GM21717 (cell line): Measurements from ENCODE around the gene TEX19.
"Not testable (repeated sequence)": the region's sequence is repeated elsewhere in the genome, so short reads cannot be mapped to it uniquely, and the experiment has no call there.

Source experiments
- ATAC-seq: cut with Tn5 transposase; IDR thresholded peaks from one replicate; pipeline ENCODE4 v1.9.1; 2021; ENCODE audit warnings: mild to moderate bottlenecking, moderate library complexity; ENCODE audit not compliant: unreplicated experiment

The TEX19 gene

DNA sequence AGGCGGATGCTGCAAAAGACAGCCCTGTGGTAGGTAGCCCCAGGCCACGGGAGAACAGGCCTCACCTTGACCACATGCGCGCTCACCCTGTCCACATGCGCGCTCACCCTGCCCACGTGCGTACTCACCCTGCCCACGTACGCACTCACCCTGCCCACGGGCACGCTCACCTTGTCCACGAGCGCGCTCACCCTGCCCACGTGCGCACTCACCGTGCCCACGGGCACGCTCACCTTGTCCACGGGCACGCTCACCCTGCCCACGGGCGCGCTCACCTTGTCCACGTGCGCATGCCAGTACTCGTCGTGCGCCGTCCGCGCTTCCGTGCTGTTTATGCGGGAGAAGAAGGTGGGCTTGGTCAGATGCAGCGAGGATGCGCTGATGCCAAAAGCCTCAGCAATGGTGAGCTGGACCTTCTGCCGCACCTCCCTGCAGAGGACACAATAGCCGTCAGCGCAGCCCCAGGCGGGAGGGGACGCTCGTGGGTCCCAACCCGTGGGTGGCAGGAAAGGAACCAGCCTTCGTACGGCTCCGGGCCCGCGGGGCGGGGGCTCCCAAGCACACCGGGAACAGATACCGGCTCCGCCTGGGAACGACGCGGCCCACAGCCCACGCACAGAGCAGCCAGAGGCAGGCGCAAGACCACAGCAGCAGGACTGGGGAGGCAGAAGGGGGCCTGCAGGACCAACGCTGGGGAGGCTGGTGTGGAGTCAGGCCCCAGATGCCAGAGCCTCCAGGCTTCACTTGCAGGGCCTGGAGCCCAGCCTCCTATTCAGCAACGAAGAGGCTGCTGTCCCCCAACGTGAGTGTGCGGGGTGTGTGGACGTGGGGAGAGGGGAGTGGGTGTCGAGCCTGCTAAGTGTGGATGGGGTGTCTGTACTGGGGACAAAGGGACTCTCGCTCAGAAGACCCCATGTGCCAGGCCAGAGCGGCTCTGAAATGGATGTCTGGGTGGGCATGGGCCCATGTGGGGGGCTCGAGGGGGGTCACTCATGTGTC lies 44.9 kb downstream of the TEX19 start:
- ATAC-seq, result no peak

DNA sequence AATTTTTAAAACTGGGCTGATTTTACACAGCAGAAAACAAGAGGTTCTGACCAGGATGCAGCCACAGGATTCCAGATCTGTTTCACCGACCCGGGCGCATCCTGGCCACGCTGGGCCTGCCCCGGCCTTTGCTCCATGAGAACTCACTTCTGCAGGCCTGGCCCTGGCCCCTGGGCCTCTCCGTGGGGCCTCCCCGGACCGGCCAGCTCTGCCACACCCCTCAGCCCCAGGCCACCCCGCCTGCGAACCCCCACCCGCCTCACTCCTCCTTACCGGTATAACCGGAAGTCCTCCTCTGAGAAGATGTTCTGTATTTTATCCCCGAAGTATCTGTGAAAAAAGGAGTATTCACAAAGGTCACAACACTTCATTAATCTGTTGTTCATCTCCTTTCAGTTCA lies 46.0 kb downstream of the TEX19 start:
- ATAC-seq, result no peak

DNA sequence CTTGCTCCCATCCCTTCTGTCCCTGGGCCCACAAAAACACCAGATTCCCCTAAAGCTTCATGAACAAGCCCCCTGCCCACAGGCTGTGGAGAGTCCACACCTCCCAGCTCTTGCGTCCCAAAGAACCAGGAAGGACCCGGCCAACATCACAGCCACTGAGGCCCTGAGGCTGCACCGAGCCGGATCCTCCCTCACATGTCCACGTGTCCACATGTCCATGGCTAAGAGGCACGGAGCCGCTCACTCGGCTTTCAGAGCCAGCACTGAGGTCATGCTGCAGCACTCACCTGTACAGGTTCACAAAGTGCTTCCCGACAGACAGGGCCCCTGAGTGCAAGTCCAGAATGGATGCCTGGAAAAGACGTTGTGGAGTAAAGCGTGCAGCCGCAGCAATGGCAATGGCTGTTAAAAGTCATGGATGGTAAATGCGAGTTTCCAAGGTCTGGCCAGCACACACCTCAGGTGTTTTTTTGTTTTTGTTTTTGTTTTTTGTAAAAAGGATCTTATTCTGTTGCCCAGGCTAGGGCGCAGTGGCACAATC lies 47.2 kb downstream of the TEX19 start:
- no peak for ATAC-seq

DNA sequence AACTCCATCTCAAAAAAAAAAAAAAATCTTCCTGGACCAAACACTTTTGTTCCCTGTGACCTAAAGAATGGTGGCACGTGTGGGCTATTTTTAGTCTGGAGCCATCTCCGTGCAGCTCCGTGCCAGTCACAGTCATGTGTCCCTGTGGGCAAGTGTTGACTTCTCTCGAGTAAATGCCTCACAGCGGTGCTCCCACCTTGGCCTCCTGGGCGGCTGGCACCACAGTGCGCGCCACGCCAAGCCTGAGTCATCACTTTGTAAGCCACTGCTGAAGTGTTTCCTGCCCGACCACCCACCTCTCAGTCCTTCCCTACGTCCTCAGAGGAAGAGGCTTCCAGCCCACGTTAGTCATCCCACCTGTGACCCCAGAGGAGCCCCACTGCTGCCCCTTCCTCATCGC lies 48.2 kb downstream of the TEX19 start:
- no peak for ATAC-seq

DNA sequence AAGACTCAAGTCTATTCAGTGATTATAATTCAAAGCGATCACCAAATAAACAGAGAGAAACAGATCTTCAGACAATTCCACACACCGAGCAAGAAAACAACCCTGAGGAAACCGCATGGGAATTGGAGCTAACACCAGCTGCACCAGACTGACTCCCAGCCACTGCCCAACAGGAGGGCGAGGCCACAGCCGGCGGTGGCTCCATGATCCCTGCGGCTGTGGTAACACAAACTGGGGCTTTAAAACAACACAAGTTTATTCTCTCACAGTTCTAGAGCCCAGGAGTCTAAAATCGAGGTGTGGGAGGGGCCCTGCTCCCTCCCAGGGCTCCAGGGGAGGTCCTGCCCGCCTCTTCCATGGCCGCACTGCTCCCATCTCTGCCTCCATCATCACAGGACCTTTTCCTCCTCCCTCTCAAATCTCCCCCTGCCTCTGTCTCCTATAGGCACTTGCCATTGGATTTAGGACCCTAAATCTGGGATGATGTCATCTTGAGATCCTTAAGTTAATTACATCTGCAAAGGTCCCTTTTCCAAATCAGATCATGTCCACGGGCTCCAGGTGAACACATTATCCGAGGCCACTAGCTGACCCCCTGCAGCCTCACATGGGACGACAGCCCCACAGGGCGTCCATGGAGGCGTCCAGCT lies 49.4 kb downstream of the TEX19 start:
- no peak for ATAC-seq

DNA sequence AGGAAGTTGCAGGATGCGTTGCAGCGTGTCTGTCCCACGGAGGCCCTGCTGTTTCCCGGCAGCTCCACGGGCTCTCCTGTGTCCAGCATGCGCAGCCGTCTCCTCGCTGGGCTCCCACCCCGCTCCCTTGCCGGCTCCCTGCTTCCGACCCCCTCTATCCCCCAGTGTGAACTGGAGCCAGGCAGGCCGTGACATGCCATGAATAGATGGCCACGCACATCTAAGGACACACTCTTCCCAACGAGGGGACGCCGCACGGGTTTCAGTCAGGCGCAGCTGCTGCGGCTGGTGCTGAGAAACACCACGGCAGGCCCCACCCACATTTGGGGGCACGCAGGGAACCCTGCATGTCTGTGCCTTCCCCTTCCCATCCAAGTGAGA lies 49.9 kb downstream of the TEX19 start:
- no peak for ATAC-seq

DNA sequence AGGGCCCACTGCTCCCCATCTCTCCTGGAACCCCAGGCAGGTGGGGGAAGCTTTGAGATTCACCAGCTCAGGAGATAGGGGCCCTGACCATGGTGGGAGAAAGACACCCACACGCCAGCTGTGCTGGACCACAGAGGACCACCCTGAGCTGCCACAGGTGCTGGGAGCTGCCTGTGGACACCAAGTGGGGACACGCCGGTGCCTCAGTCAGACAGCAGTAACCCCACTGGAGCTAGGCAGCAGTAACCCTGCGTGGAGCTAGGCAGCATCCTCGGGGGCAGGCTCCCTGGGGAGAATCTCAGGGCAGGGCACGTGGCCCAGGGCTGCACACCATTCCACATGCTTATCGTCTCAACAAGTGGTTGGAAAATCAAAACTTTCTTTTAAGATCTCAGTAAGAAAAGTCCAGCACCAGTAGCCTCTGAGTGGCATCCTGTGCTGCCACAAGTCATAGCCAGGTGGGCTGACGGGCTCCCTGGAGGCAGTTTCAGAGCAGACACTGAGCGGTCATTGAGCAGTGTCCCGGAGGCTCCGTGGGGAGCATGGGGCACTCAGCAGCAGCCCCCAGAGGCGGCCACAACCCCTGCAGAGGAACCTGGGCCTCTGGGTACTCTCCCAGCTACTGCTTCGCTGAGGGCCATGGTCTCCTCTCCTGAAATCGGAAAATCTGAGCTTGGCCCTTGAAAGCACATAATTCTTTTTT lies 51.1 kb downstream of the TEX19 start:
- no peak for ATAC-seq

DNA sequence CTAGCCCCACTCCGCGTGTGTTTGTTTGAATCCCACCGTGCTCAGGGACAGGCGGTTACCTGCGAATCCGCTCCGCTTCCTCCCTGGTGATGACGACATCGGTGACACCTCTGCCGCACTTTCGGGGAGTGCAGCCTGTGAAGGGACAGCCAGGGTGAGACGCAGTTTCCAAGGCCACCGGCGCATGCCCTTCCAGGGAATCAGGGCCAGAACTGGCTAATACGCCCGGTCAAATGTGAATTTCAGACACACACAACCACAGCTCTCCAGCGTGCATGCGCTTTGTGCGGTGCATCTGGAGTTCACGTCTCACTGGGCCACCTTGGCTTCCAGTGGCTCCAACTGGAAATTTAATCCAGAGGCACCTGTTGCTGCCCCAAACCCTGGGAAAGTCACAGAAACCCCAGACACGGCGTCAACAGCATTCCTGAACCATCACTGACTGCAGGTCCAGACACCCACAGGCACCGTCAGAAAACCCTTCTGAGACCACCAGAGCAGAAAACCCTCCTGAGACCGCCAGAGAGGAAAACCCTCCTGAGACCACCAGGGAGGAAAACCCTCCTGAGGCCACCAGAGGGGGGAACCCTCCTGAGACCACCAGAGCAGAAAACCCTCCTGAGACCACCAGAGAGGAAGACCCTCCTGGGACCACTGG lies 52.5 kb downstream of the TEX19 start:
- ATAC-seq, result no peak

DNA sequence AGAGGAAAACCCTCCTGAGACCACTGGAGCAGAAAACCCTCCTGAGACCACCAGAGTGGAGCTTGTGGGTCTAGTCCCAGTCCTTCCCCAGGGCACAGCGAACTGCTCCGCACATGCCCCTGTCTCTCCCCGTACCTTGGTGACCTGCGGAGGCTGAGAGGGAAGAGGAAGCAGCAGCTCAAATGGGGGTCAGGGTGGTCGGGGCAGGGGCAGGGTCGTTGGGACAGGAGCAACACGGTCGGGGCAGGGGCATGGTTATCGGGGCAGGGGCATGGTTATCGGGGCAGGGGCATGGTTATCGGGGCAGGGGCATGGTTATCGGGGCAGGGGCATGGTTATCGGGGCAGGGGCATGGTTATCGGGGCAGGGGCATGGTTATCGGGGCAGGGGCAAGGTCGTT lies 53.0 kb downstream of the TEX19 start:
- not testable (repeated sequence) for ATAC-seq

DNA sequence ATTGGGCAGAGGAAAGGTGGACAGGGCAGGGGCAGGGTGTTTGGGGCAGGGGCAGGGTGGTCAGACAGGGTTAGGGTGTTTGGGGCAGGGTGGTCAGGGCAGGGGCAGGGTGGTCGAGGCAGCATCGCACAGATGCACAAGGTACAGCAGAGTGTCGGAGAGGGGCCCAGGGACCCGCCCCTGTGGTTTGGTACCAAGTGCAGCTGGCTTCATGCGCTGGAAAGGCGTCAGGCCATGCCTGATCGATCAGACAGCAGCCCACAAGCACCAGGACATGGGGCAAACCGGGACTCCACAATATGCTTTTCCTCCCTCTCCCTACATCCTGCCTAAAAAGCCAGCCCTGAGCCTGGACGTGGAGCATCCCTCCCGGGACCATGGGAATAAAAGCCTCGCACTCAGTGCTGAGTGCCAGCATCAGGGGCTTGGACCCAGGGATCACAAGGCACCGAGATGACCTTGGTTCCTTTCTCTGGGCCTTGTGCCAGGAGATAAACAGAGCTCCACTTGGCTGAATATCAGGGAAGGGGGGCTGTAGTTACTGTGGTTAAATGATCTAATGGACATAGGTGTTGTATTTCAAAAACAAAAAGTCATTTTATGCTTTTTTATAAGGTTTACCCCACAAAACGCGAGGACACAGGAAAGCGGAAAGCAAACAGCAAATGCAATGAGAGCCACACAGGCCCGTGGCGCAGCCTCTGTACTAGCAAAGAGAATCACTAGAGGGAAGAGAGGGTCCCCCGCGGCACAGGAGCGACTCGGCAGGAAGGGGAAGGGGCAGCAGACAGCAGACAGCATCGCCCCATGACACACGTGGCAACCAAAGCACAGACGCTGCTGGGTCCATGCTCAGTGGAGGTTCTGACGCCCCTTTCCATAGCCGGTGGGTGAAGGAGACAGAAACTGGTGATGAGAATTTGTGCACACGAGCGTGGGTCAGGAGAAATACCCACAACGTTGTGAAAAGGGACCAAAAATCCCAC lies 53.8 kb downstream of the TEX19 start:
- no peak for ATAC-seq
